Testis (tissue), 2 donors: ENCODE measurements around the gene MRM2.

Experiments used
- CTCF ChIP-seq, 3 experiments: fragments of 450-650 bp in 2 of 3; fragments of 200-600 bp in 1 of 3; sonication (generic) in 1 of 3; IDR thresholded peaks; one replicate each; pipeline ENCODE4 v1.5.1; 2016 to 2019; ENCODE audit warnings: antibody characterized with exemption in 3 of 3, mild to moderate bottlenecking in 2 of 3, moderate library complexity in 1 of 3
- POLR2A ChIP-seq: fragments of 450-650 bp; IDR thresholded peaks from one replicate; pipeline ENCODE4 v1.6.1; 2017; ENCODE audit warnings: antibody characterized with exemption, mild to moderate bottlenecking, moderate library complexity

GRCh38 chr7:2219606-2220005, 22.4 kb downstream of the MRM2 start:
- TF ChIP-seq POLR2A (no peak), CTCF (IDR thresholded peaks at IDR 0.05) (no peak)
